ENCODE results near the gene SPCS1.

Gene SPCS1

GRCh38 chr3:52697632-52697965 is 8.3 kb upstream of the SPCS1 start:
- ATAC-seq: no peak; the same call in 2 of the 3 replicates

GRCh38 chr3:52703341-52703740 is 2.6 kb upstream of the SPCS1 start:
- no peak for TF ChIP-seq GLIS3 (CRISPR knock-in tag; IDR thresholded peaks at IDR 0.05)
- TF ChIP-seq ZNF565 (CRISPR knock-in tag; conservative IDR thresholded peaks at IDR 0.05; ENCODE audit: low read depth): no peak
- no peak for TF ChIP-seq ARNTL (CRISPR knock-in tag; IDR thresholded peaks at IDR 0.05; ENCODE audit: borderline replicate concordance, low read depth)
- no peak for TF ChIP-seq CSRNP3 (CRISPR knock-in tag; IDR thresholded peaks at IDR 0.05)
- TF ChIP-seq RARB (CRISPR knock-in tag; IDR thresholded peaks at IDR 0.05): no peak
- no peak for TF ChIP-seq PATZ1 (CRISPR knock-in tag; IDR thresholded peaks at IDR 0.05; ENCODE audit: borderline replicate concordance)
- TF ChIP-seq POU6F1 (CRISPR knock-in tag; IDR thresholded peaks at IDR 0.05; ENCODE audit: borderline replicate concordance, low read depth): no peak
- no peak for TF ChIP-seq SNAI2 (CRISPR knock-in tag; IDR thresholded peaks at IDR 0.05)
- no peak for TF ChIP-seq TCF4 (CRISPR knock-in tag; IDR thresholded peaks at IDR 0.05; ENCODE audit: borderline replicate concordance)
- TF ChIP-seq ZFP3 (CRISPR knock-in tag; IDR thresholded peaks at IDR 0.05): no peak
- no peak for ATAC-seq

More at GRCh38 chr3:52697632-52697965, 8.3 kb upstream of the SPCS1 start:
- TF ChIP-seq BACH2 (CRISPR knock-in tag; IDR thresholded peaks at IDR 0.05; ENCODE audit: borderline replicate concordance) (no peak), ZFP30 (CRISPR knock-in tag; IDR thresholded peaks at IDR 0.05) (0 out of 2 replicates have a peak, but pooled peaks have one; percentile 39)

GRCh38 chr3:52704611-52705437 is 1.1 kb upstream of the SPCS1 start:
- TF ChIP-seq SNAI2 (CRISPR knock-in tag; IDR thresholded peaks at IDR 0.05): no peak
- TF ChIP-seq RARB (CRISPR knock-in tag; IDR thresholded peaks at IDR 0.05): no peak
- peak; percentile 29 for ATAC-seq

GRCh38 chr3:52705438-52705687 is 543 bp upstream of the SPCS1 start:
- no peak for TF ChIP-seq ZNF70 (CRISPR knock-in tag; IDR thresholded peaks at IDR 0.05)
- no peak for TF ChIP-seq ZFP3 (CRISPR knock-in tag; IDR thresholded peaks at IDR 0.05)
- TF ChIP-seq, protein P1, sequence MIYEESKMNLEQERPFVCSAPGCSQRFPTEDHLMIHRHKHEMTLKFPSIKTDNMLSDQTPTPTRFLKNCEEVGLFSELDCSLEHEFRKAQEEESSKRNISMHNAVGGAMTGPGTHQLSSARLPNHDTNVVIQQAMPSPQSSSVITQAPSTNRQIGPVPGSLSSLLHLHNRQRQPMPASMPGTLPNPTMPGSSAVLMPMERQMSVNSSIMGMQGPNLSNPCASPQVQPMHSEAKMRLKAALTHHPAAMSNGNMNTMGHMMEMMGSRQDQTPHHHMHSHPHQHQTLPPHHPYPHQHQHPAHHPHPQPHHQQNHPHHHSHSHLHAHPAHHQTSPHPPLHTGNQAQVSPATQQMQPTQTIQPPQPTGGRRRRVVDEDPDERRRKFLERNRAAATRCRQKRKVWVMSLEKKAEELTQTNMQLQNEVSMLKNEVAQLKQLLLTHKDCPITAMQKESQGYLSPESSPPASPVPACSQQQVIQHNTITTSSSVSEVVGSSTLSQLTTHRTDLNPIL (CRISPR knock-in tag; IDR thresholded peaks at IDR 0.05; ENCODE audit: low read depth): no peak
- no peak for TF ChIP-seq ZC3H10 (CRISPR knock-in tag; IDR thresholded peaks at IDR 0.05)
- TF ChIP-seq CSDC2 (CRISPR knock-in tag; IDR thresholded peaks at IDR 0.05): no peak
- no peak for TF ChIP-seq TOX (CRISPR knock-in tag; IDR thresholded peaks at IDR 0.05; ENCODE audit: borderline replicate concordance)
- TF ChIP-seq ESRRG (CRISPR knock-in tag; IDR thresholded peaks at IDR 0.05): no peak
- no peak for TF ChIP-seq SNAI2 (CRISPR knock-in tag; IDR thresholded peaks at IDR 0.05)
- TF ChIP-seq ZNF565 (CRISPR knock-in tag; conservative IDR thresholded peaks at IDR 0.05; ENCODE audit: low read depth): no peak
- no peak for TF ChIP-seq BACH2 (CRISPR knock-in tag; IDR thresholded peaks at IDR 0.05; ENCODE audit: borderline replicate concordance)
- no peak for TF ChIP-seq ZFP30 (CRISPR knock-in tag; IDR thresholded peaks at IDR 0.05)
- TF ChIP-seq PPARA (CRISPR knock-in tag; IDR thresholded peaks at IDR 0.05; ENCODE audit: borderline replicate concordance): no peak
- TF ChIP-seq ISL1 (CRISPR knock-in tag; IDR thresholded peaks at IDR 0.05): no peak
- TF ChIP-seq RARB (CRISPR knock-in tag; IDR thresholded peaks at IDR 0.05): no peak
- TF ChIP-seq PATZ1 (CRISPR knock-in tag; IDR thresholded peaks at IDR 0.05; ENCODE audit: borderline replicate concordance): no peak
- no peak for TF ChIP-seq ZNF8 (CRISPR knock-in tag; IDR thresholded peaks at IDR 0.05)
- TF ChIP-seq POU6F1 (CRISPR knock-in tag; IDR thresholded peaks at IDR 0.05; ENCODE audit: borderline replicate concordance, low read depth): no peak
- no peak for TF ChIP-seq OSR1 (CRISPR knock-in tag; IDR thresholded peaks at IDR 0.05)
- no peak for ATAC-seq
